Prostate gland (tissue), 2 donors: ENCODE results near the gene RGS7. TPM values are rescaled to one million over a fixed set of nuclear protein-coding genes. Genes with fewer than 3 reads are reported as not detected.

Experiments
- DNase-seq: peaks from one replicate; pipeline ENCODE4 v3.0.0-alpha.2; 2019; ENCODE audit warnings: low spot score
- H3K27ac ChIP-seq, 2 donors: fragments of 200-600 bp; sonication (generic); 2 replicates each; pipeline ENCODE4 v1.5.1; 2017 to 2019
- H3K27me3 ChIP-seq: fragments of 200-600 bp; sonication (generic); replicated peaks from 2 replicates; pipeline ENCODE4 v1.5.1; 2019; ENCODE audit not compliant: insufficient read depth
- H3K36me3 ChIP-seq, 2 donors: fragments of 200-600 bp; sonication (generic); 1 replicate in 1 of 2; 2 replicates in 1 of 2; pipeline versions ENCODE4 v1.5.1 to v1.8.1; 2017 to 2019
- H3K4me1 ChIP-seq: fragments of 200-600 bp; sonication (generic); replicated peaks from 2 replicates; pipeline ENCODE4 v1.5.1; 2019
- H3K4me3 ChIP-seq, 2 donors: fragments of 200-600 bp; sonication (generic); 2 replicates each; pipeline ENCODE4 v1.5.1; 2017 to 2019
- H3K9me3 ChIP-seq: fragments of 200-600 bp; sonication (generic); 2 replicates; pipeline ENCODE4 v1.5.1; 2017
- POLR2A ChIP-seq: fragments of 450-650 bp; IDR thresholded peaks from one replicate; pipeline ENCODE4 v1.6.1; 2016; ENCODE audit warnings: antibody characterized with exemption, mild to moderate bottlenecking
- POLR2AphosphoS5 ChIP-seq: sonication (generic); formaldehyde crosslinking; IDR thresholded peaks from one replicate; pipeline ENCODE4 v1.6.1; 2017; ENCODE audit warnings: antibody characterized with exemption
- WGBS: methylation state at CpG from one replicate; pipeline ENCODE4 v1.1.5; 2018; 5-methylcytosine and 5-hydroxymethylcytosine counted together
- intact Hi-C: fragments of 100-400 bp; cut with DNase I; formaldehyde crosslinking; loops from one replicate; pipeline ENCODE4 v1.14.2; 2022
- total RNA-seq, 2 donors: library from RNA; depleted of rRNA; stranded (reverse); fragments of >200 nt; gene quantifications; one replicate each; pipeline ENCODE4 v1.1.0, GENCODE V29; 2016
- TF ChIP-seq, protein P1 (sequence below), 4 experiments: fragments of 200-600 bp in 2 of 4; fragments of 450-650 bp in 2 of 4; sonication (generic) in 2 of 4; IDR thresholded peaks; 1 replicate in 3 of 4; 2 replicates in 1 of 4; pipeline ENCODE4 v1.5.1; 2016 to 2019; ENCODE audit warnings: antibody characterized with exemption in 4 of 4, mild to moderate bottlenecking in 2 of 4, moderate library complexity in 2 of 4

Gene RGS7
- total RNA-seq, 2 donors from 2014 or later: 0.32 to 1.3 TPM

DNA sequence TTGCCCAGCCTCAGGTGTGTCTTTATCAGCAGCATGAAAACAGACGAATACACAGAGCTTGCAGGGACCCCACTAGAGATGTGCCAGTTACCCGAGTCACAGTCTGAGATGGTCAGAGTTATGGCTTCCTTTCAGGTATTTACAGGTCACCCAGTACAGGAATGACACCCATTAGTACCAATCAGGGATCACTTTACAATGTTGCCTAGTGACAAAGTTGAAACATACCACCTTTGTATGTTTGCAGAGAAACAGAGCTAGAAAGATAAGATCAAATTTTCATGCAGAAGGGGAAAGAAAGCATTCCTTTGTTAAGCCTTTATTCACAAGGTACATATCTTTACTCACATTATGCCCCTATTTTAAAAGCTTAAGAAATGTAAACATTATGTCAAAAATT is 137.6 kb downstream of the RGS7 start:
- Histone ChIP-seq H3K4me1 (no peaks in the 10 kb centered on the region), H3K4me3 (no peak overlapping the region), H3K9me3 (no peaks in the 10 kb centered on the region), H3K27me3 (no peaks in the 10 kb centered on the region), H3K36me3 (no peaks in the 10 kb centered on the region), H3K27ac (no peak overlapping the region)
- WGBS: 25% methylated on average over 2 of the region's 2 CpGs
- intact Hi-C loops: no loop called here
- TF ChIP-seq, protein P1, sequence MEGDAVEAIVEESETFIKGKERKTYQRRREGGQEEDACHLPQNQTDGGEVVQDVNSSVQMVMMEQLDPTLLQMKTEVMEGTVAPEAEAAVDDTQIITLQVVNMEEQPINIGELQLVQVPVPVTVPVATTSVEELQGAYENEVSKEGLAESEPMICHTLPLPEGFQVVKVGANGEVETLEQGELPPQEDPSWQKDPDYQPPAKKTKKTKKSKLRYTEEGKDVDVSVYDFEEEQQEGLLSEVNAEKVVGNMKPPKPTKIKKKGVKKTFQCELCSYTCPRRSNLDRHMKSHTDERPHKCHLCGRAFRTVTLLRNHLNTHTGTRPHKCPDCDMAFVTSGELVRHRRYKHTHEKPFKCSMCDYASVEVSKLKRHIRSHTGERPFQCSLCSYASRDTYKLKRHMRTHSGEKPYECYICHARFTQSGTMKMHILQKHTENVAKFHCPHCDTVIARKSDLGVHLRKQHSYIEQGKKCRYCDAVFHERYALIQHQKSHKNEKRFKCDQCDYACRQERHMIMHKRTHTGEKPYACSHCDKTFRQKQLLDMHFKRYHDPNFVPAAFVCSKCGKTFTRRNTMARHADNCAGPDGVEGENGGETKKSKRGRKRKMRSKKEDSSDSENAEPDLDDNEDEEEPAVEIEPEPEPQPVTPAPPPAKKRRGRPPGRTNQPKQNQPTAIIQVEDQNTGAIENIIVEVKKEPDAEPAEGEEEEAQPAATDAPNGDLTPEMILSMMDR (IDR thresholded peaks at IDR 0.05): no peak
- TF ChIP-seq POLR2AphosphoS5 (no peak), POLR2A (no peak)
- no peak for DNase-seq

DNA sequence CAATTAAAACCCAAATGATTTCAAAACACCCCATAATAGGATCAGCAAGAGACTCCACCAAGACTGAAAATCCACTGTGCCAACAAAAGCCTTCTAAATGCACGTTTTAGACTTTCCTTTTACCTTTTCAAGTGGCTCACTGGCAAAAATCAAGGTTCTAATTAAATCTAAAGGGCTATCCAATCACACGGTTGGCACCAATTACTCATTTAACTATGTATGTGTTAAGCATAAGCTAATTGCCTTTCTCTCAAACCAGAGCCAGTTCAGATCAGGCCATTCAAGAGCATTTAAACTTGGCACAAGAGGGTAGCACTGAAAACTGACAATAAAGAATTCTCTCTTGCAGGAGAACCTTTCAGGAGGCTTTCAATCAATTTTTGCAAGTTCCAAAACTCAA is 139.5 kb downstream of the RGS7 start:
- intact Hi-C loops: no loop called here
- Histone ChIP-seq H3K9me3 (no peaks in the 10 kb centered on the region), H3K27me3 (no peaks in the 10 kb centered on the region), H3K36me3 (no peaks in the 10 kb centered on the region), H3K4me3 (no peak overlapping the region), H3K4me1 (no peaks in the 10 kb centered on the region), H3K27ac (no peak overlapping the region)
- 74% methylated on average over 2 of the region's 2 CpGs for WGBS
- no peak for DNase-seq
- TF ChIP-seq, protein P1 (IDR thresholded peaks at IDR 0.05): no peak
- TF ChIP-seq POLR2AphosphoS5: no peak
- no peak for TF ChIP-seq POLR2A

DNA sequence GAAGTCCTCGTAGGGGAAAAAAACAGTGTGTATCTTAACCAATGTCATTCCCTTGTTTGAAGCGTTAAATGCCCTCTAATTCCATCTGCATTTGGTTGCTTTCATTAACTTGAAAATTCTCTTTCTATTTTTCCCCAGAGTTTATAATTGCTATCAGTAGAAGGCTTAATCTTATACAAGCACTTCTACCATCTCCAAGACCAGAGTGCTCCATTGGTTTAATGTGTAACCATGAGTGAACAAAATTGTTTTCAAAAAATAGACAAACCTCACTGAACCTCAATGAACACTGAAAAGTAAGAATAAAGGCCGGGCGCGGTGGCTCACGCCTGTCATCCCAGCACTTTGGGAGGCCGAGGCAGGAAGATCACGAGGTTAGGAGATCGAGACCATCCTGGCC is 141.3 kb downstream of the RGS7 start:
- Histone ChIP-seq H3K36me3 (no peaks in the 10 kb centered on the region), H3K27ac (no peak overlapping the region), H3K9me3 (no peaks in the 10 kb centered on the region), H3K27me3 (no peaks in the 10 kb centered on the region), H3K4me1 (no peaks in the 10 kb centered on the region), H3K4me3 (no peak overlapping the region)
- intact Hi-C loops: no loop called here
- TF ChIP-seq POLR2AphosphoS5 (no peak), POLR2A (no peak)
- TF ChIP-seq, protein P1 (IDR thresholded peaks at IDR 0.05): no peak
- DNase-seq: no peak
- 93% methylated on average over 9 of the region's 9 CpGs for WGBS

DNA sequence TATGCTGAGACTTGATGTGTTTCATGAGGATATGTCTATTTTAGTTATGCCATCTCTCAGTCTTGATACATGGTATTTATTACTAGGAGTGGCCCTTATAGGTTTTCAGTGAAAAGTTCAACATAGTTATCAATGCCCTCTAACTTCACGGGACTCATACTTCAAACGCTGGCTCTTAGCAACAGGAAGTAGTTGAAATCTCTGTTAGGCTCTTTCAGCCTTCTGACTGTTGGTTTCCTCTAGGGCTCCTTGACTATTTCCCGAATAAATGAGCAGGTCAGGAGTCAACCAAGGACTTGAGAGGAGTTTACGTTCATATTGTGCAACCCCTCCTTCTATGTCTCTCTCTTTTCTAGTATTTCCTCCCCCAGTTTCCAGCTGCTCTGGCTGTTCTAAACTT is 141.8 kb downstream of the RGS7 start:
- no peak for DNase-seq
- WGBS: 41% methylated on average over 4 of the region's 4 CpGs
- TF ChIP-seq POLR2AphosphoS5 (no peak), POLR2A (no peak)
- TF ChIP-seq, protein P1 (IDR thresholded peaks at IDR 0.05): no peak
- intact Hi-C loops: no loop called here
- Histone ChIP-seq H3K4me1 (no peaks in the 10 kb centered on the region), H3K27ac (no peak overlapping the region), H3K9me3 (no peaks in the 10 kb centered on the region), H3K4me3 (no peak overlapping the region), H3K36me3 (no peaks in the 10 kb centered on the region), H3K27me3 (no peaks in the 10 kb centered on the region)

DNA sequence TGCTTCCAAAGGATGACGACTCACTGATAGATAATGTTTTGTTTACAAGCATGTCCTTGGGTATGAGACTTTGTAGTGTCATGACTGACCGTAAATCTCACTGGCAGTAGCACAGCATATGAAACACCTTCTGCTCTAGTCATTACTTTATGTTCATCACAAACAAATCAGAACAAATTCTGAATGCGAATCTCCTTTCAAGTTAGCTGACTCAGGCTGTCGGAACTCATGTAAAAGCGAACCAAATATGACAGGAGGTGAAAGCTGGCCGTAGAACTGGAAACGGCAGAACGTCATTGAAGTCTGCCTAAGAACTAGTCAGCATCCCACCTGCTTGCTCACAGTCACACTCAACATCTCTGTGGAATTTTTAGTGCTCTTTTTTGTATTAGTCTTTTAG is 143.9 kb downstream of the RGS7 start:
- Histone ChIP-seq H3K27me3 (no peaks in the 10 kb centered on the region), H3K9me3 (no peaks in the 10 kb centered on the region), H3K36me3 (no peaks in the 10 kb centered on the region), H3K4me3 (no peak overlapping the region), H3K4me1 (no peaks in the 10 kb centered on the region), H3K27ac (no peak overlapping the region)
- DNase-seq: no peak
- TF ChIP-seq, protein P1 (IDR thresholded peaks at IDR 0.05): no peak
- TF ChIP-seq POLR2A: no peak
- intact Hi-C loops: no loop called here
- 48% methylated on average over 8 of the region's 8 CpGs for WGBS
